Loucy (cell line): Measurements from ENCODE around the gene UGT2B11.
"Not testable (repeated sequence)": the region's sequence is repeated elsewhere in the genome, so short reads cannot be mapped to it uniquely, and the experiment has no call there.

Source experiments
- H2AFZ ChIP-seq: fragments of 200-600 bp; sonication (generic); 2 replicates; pipeline ENCODE4 v1.6.0; 2016; ENCODE audit warnings: antibody characterized with exemption, mild to moderate bottlenecking, low read length, moderate library complexity
- H3F3A ChIP-seq: fragments of 200-600 bp; 2 replicates; pipeline ENCODE4 v1.6.0; 2016; ENCODE audit warnings: antibody characterized with exemption, low read depth, mild to moderate bottlenecking
- H3K27me3 ChIP-seq: fragments of 200-600 bp; sonication (generic); 2 replicates; pipeline ENCODE4 v1.6.1; 2014; ENCODE audit warnings: low read length, mild to moderate bottlenecking; ENCODE audit not compliant: insufficient read depth, poor library complexity, severe bottlenecking
- H3K36me3 ChIP-seq: fragments of 200-600 bp; sonication (generic); 2 replicates; pipeline ENCODE4 v1.6.1; 2016; ENCODE audit warnings: low read length; ENCODE audit not compliant: insufficient read depth
- H3K4me1 ChIP-seq: fragments of 200-600 bp; sonication (generic); 2 replicates; pipeline ENCODE4 v1.5.1; 2014; ENCODE audit warnings: low read length, mild to moderate bottlenecking; ENCODE audit not compliant: insufficient read depth, poor library complexity, severe bottlenecking
- H3K4me2 ChIP-seq: fragments of 200-600 bp; sonication (generic); 2 replicates; pipeline ENCODE4 v1.6.0; 2014; ENCODE audit warnings: antibody characterized with exemption, low read length, low read depth, mild to moderate bottlenecking; ENCODE audit not compliant: poor library complexity, severe bottlenecking
- H3K4me3 ChIP-seq: fragments of 200-600 bp; sonication (generic); 2 replicates; pipeline ENCODE4 v1.5.1; 2014; ENCODE audit warnings: low read length, mild to moderate bottlenecking, mixed read lengths; ENCODE audit not compliant: poor library complexity, severe bottlenecking
- H3K79me2 ChIP-seq: fragments of 200-600 bp; sonication (generic); 2 replicates; pipeline ENCODE4 v1.6.1; 2014; ENCODE audit warnings: low read length; ENCODE audit not compliant: insufficient read depth
- H3K9ac ChIP-seq: fragments of 200-600 bp; sonication (generic); 2 replicates; pipeline ENCODE4 v1.6.0; 2014; ENCODE audit warnings: mild to moderate bottlenecking, low read depth, low read length, moderate library complexity; ENCODE audit not compliant: poor library complexity, severe bottlenecking
- H3K9me2 ChIP-seq: fragments of 200-600 bp; sonication (generic); replicated peaks from 2 replicates; pipeline ENCODE4 v1.6.1; 2016; ENCODE audit warnings: low read depth, low read length, mixed read lengths
- H3K9me3 ChIP-seq: fragments of 200-600 bp; sonication (generic); 2 replicates; pipeline ENCODE4 v1.6.1; 2014; ENCODE audit warnings: mild to moderate bottlenecking, antibody characterized with exemption, low read length, low read depth; ENCODE audit not compliant: insufficient read depth
- H4K20me1 ChIP-seq: fragments of 200-600 bp; sonication (generic); 2 replicates; pipeline ENCODE4 v1.6.0; 2014; ENCODE audit warnings: antibody characterized with exemption, low read length, mild to moderate bottlenecking; ENCODE audit not compliant: insufficient read depth, poor library complexity, severe bottlenecking
- CTCF ChIP-seq: fragments of 200-600 bp; sonication (generic); conservative IDR thresholded peaks from 2 replicates; pipeline ENCODE4 v1.5.1; 2014; ENCODE audit warnings: mild to moderate bottlenecking, antibody characterized with exemption, low read length

Gene UGT2B11

GRCh38 chr4:69190621-69191020 is 23.9 kb downstream of the UGT2B11 start:
- not testable (repeated sequence) for H4K20me1 ChIP-seq, H3K4me3 ChIP-seq, H3K4me2 ChIP-seq, H3K27me3 ChIP-seq, H3K36me3 ChIP-seq, H3K4me1 ChIP-seq, H3K9me2 ChIP-seq, H3F3A ChIP-seq, H3K79me2 ChIP-seq, H3K9ac ChIP-seq, H2AFZ ChIP-seq, H3K9me3 ChIP-seq

- H3K4me1 ChIP-seq = peaks cover 28% of the 10 kb centered on the region
- not testable (repeated sequence) for H3F3A ChIP-seq, H3K4me3 ChIP-seq, H3K9me3 ChIP-seq, H2AFZ ChIP-seq, H3K9ac ChIP-seq, H3K4me2 ChIP-seq, H3K79me2 ChIP-seq, H3K36me3 ChIP-seq, H3K27me3 ChIP-seq, H3K9me2 ChIP-seq, H4K20me1 ChIP-seq
Observed at GRCh38 chr4:69181519-69182169, 32.9 kb downstream of the UGT2B11 start.

GRCh38 chr4:69179817-69180216 is 34.7 kb downstream of the UGT2B11 start:
- not testable (repeated sequence) for H4K20me1 ChIP-seq, H2AFZ ChIP-seq, H3K36me3 ChIP-seq, H3K9ac ChIP-seq, H3K4me3 ChIP-seq, H3F3A ChIP-seq, H3K79me2 ChIP-seq, H3K27me3 ChIP-seq, H3K9me3 ChIP-seq, H3K9me2 ChIP-seq, H3K4me2 ChIP-seq
- H3K4me1 ChIP-seq = peaks cover 38% of the 10 kb centered on the region

GRCh38 chr4:69178751-69179205 is 35.8 kb downstream of the UGT2B11 start:
- not testable (repeated sequence) for H3K27me3 ChIP-seq, H3K36me3 ChIP-seq, H3K79me2 ChIP-seq, H3K9me3 ChIP-seq, H3K4me3 ChIP-seq, H3K9me2 ChIP-seq, H3K4me2 ChIP-seq, H3F3A ChIP-seq, H4K20me1 ChIP-seq
- peak overlapping the region; percentile 85 for H2AFZ ChIP-seq
- peaks cover 38% of the 10 kb centered on the region for H3K4me1 ChIP-seq
- peak overlapping the region; percentile 2 for H3K9ac ChIP-seq

GRCh38 chr4:69170233-69171134 is 44.1 kb downstream of the UGT2B11 start:
- H3K9me2 ChIP-seq, H3K9ac ChIP-seq, H3K4me2 ChIP-seq, H3F3A ChIP-seq, H3K4me1 ChIP-seq, H3K79me2 ChIP-seq, H3K9me3 ChIP-seq, H3K27me3 ChIP-seq, H4K20me1 ChIP-seq, H3K4me3 ChIP-seq, H3K36me3 ChIP-seq: not testable (repeated sequence)
- TF ChIP-seq CTCF = peak; percentile 63
- peak overlapping the region; percentile 70 for H2AFZ ChIP-seq

- not testable (repeated sequence) for H3K9me2 ChIP-seq, H3K9ac ChIP-seq, H3K9me3 ChIP-seq, H2AFZ ChIP-seq, H3F3A ChIP-seq, H4K20me1 ChIP-seq, H3K27me3 ChIP-seq, H3K36me3 ChIP-seq, H3K79me2 ChIP-seq, H3K4me2 ChIP-seq, H3K4me3 ChIP-seq, H3K4me1 ChIP-seq
Observed at GRCh38 chr4:69169171-69169570, 45.4 kb downstream of the UGT2B11 start.
